ENCODE results near the gene KRT74.

Gene KRT74

GRCh38 chr12:52587563-52587962, 13.9 kb upstream of the KRT74 start:
- Histone ChIP-seq H3K79me2 (ENCODE audit: insufficient read depth, low read length) (no peaks in the 10 kb centered on the region), H3K4me1 (ENCODE audit: insufficient read depth, low read length, severe bottlenecking) (no peaks in the 10 kb centered on the region), H3K9me2 (ENCODE audit: low read depth, low read length) (no peaks in the 10 kb centered on the region), H3K36me3 (ENCODE audit: insufficient read depth, low read length) (no peaks in the 10 kb centered on the region), H2AFZ (ENCODE audit: low read length) (no peak overlapping the region), H4K20me1 (ENCODE audit: insufficient read depth, low read length) (no peaks in the 10 kb centered on the region), H3K9ac (ENCODE audit: low read length) (no peak overlapping the region), H3K27ac (ENCODE audit: low read depth, low read length, poor library complexity, severe bottlenecking) (no peak overlapping the region), H3F3A (ENCODE audit: insufficient read depth, low read length) (no peaks in the 10 kb centered on the region), H3K4me3 (ENCODE audit: low read depth, low read length, poor library complexity, severe bottlenecking) (no peak overlapping the region), H3K4me2 (ENCODE audit: low read length) (no peak overlapping the region), H3K9me3 (ENCODE audit: low read length) (no peaks in the 10 kb centered on the region), H3K27me3 (ENCODE audit: insufficient read depth, low read length) (no peaks in the 10 kb centered on the region)
- TF ChIP-seq CTCF (IDR thresholded peaks at IDR 0.05; ENCODE audit: low read length): no peak
- TF ChIP-seq EZH2 (IDR thresholded peaks at IDR 0.05; ENCODE audit: borderline replicate concordance, low read length): no peak

GRCh38 chr12:52585946-52586345, 12.3 kb upstream of the KRT74 start:
- TF ChIP-seq EZH2 (IDR thresholded peaks at IDR 0.05; ENCODE audit: borderline replicate concordance, low read length) (no peak), CTCF (IDR thresholded peaks at IDR 0.05; ENCODE audit: low read length) (no peak)
- H3K9ac ChIP-seq (ENCODE audit: low read length): no peak overlapping the region
- no peaks in the 10 kb centered on the region for H3K79me2 ChIP-seq (ENCODE audit: insufficient read depth, low read length)
- no peak overlapping the region for H3K27ac ChIP-seq (ENCODE audit: low read depth, low read length, poor library complexity, severe bottlenecking)
- no peaks in the 10 kb centered on the region for H3K9me3 ChIP-seq (ENCODE audit: low read length)
- no peak overlapping the region for H2AFZ ChIP-seq (ENCODE audit: low read length)
- H3K9me2 ChIP-seq (ENCODE audit: low read depth, low read length): no peaks in the 10 kb centered on the region
- H3K27me3 ChIP-seq (ENCODE audit: insufficient read depth, low read length): no peaks in the 10 kb centered on the region
- no peak overlapping the region for H3K4me2 ChIP-seq (ENCODE audit: low read length)
- H4K20me1 ChIP-seq (ENCODE audit: insufficient read depth, low read length): no peaks in the 10 kb centered on the region
- no peak overlapping the region for H3K4me3 ChIP-seq (ENCODE audit: low read depth, low read length, poor library complexity, severe bottlenecking)
- H3K4me1 ChIP-seq (ENCODE audit: insufficient read depth, low read length, severe bottlenecking): no peaks in the 10 kb centered on the region
- no peaks in the 10 kb centered on the region for H3F3A ChIP-seq (ENCODE audit: insufficient read depth, low read length)
- no peaks in the 10 kb centered on the region for H3K36me3 ChIP-seq (ENCODE audit: insufficient read depth, low read length)

GRCh38 chr12:52585066-52585465, 11.4 kb upstream of the KRT74 start:
- Histone ChIP-seq H3K36me3 (ENCODE audit: insufficient read depth, low read length) (no peaks in the 10 kb centered on the region), H3K4me1 (ENCODE audit: insufficient read depth, low read length, severe bottlenecking) (no peaks in the 10 kb centered on the region), H3K9ac (ENCODE audit: low read length) (no peak overlapping the region), H3K79me2 (ENCODE audit: insufficient read depth, low read length) (no peaks in the 10 kb centered on the region), H3F3A (ENCODE audit: insufficient read depth, low read length) (no peaks in the 10 kb centered on the region), H3K27me3 (ENCODE audit: insufficient read depth, low read length) (no peaks in the 10 kb centered on the region), H3K4me2 (ENCODE audit: low read length) (no peak overlapping the region), H3K9me3 (ENCODE audit: low read length) (no peaks in the 10 kb centered on the region), H3K9me2 (ENCODE audit: low read depth, low read length) (no peaks in the 10 kb centered on the region), H4K20me1 (ENCODE audit: insufficient read depth, low read length) (no peaks in the 10 kb centered on the region), H3K4me3 (ENCODE audit: low read depth, low read length, poor library complexity, severe bottlenecking) (no peak overlapping the region), H3K27ac (ENCODE audit: low read depth, low read length, poor library complexity, severe bottlenecking) (no peak overlapping the region), H2AFZ (ENCODE audit: low read length) (no peak overlapping the region)
- TF ChIP-seq CTCF (IDR thresholded peaks at IDR 0.05; ENCODE audit: low read length) (no peak), EZH2 (IDR thresholded peaks at IDR 0.05; ENCODE audit: borderline replicate concordance, low read length) (no peak)

All from OCI-LY1 (cell line).